DND-41 (cell line): ENCODE data around the gene SLC13A3.

Experiments used
- ATAC-seq: fragments of 200-7000 bp; cut with Tn5 transposase; 3 replicates; pipeline ENCODE4 v1.9.1; 2021; ENCODE audit warnings: low read depth; ENCODE audit not compliant: insufficient read depth
- DNase-seq: peaks from one replicate; pipeline ENCODE4 v3.0.0-alpha.2; 2020
- H2AFZ ChIP-seq: 2 replicates; pipeline ENCODE4 v1.6.0; 2012; ENCODE audit warnings: low read depth, low read length
- H3K27ac ChIP-seq: 2 replicates; pipeline ENCODE4 v1.5.1; 2012; ENCODE audit warnings: low read length, inconsistent platforms
- H3K27me3 ChIP-seq: fragments of 200-600 bp; sonication (generic); 2 replicates; pipeline ENCODE4 v1.6.0; 2012; ENCODE audit warnings: low read length, mild to moderate bottlenecking, inconsistent platforms; ENCODE audit not compliant: insufficient read depth, poor library complexity
- H3K36me3 ChIP-seq: 2 replicates; pipeline ENCODE4 v1.5.1; 2012; ENCODE audit warnings: low read length, inconsistent platforms; ENCODE audit not compliant: insufficient read depth
- H3K4me1 ChIP-seq: 2 replicates; pipeline ENCODE4 v1.5.1; 2012; ENCODE audit warnings: mild to moderate bottlenecking, low read length; ENCODE audit not compliant: insufficient read depth
- H3K4me2 ChIP-seq: 2 replicates; pipeline ENCODE4 v1.6.0; 2012; ENCODE audit warnings: mild to moderate bottlenecking, moderate library complexity, low read length, inconsistent platforms; ENCODE audit not compliant: insufficient read depth
- H3K4me3 ChIP-seq, 2 experiments: fragments of 200-600 bp in 1 of 2; shearing (Covaris generic) in 1 of 2; 2 replicates each; pipeline ENCODE4 v1.5.1; 2012 to 2016; ENCODE audit warnings: inconsistent platforms in 2 of 2, low read length in 2 of 2, mild to moderate bottlenecking in 2 of 2, low read depth in 1 of 2, moderate library complexity in 1 of 2
- H3K79me2 ChIP-seq: 2 replicates; pipeline ENCODE4 v1.6.0; 2012; ENCODE audit warnings: low read length, inconsistent platforms; ENCODE audit not compliant: insufficient read depth
- H3K9ac ChIP-seq: 2 replicates; pipeline ENCODE4 v1.6.0; 2012; ENCODE audit warnings: low read depth, mild to moderate bottlenecking, inconsistent platforms, low read length, moderate library complexity
- H3K9me3 ChIP-seq: 2 replicates; pipeline ENCODE4 v1.5.1; 2012; ENCODE audit warnings: low read length, moderate library complexity, mild to moderate bottlenecking, inconsistent platforms; ENCODE audit not compliant: insufficient read depth, severe bottlenecking
- H4K20me1 ChIP-seq: 2 replicates; pipeline ENCODE4 v1.6.0; 2012; ENCODE audit warnings: low read length; ENCODE audit not compliant: insufficient read depth
- CTCF ChIP-seq: IDR thresholded peaks from 2 replicates; pipeline ENCODE4 v1.5.1; 2012; ENCODE audit warnings: borderline replicate concordance, low read length, moderate library complexity, mild to moderate bottlenecking; ENCODE audit not compliant: poor library complexity, severe bottlenecking; ENCODE audit errors: extremely low read depth
- EZH2 ChIP-seq: IDR thresholded peaks from 3 replicates; pipeline ENCODE4 v1.6.1; 2012; ENCODE audit warnings: borderline replicate concordance, low read depth, mild to moderate bottlenecking, moderate library complexity, low read length, inconsistent platforms; ENCODE audit not compliant: severe bottlenecking

Gene SLC13A3

GRCh38 chr20:46554828-46555227, 96.4 kb downstream of the SLC13A3 start:
- Histone ChIP-seq H3K4me3 (no peak overlapping the region), H3K9me3 (no peaks in the 10 kb centered on the region), H3K4me2 (no peak overlapping the region), H4K20me1 (0 out of 2 replicates have a peak, but pooled peaks cover 2% of the 10 kb centered on the region), H3K27ac (no peak overlapping the region), H3K79me2 (no peaks in the 10 kb centered on the region), H3K27me3 (peaks cover 4% of the 10 kb centered on the region), H3K4me1 (peaks cover 7% of the 10 kb centered on the region), H3K36me3 (no peaks in the 10 kb centered on the region), H2AFZ (no peak overlapping the region), H3K9ac (no peak overlapping the region)
- ATAC-seq (no peak), DNase-seq (no peak)
- TF ChIP-seq EZH2 = no peak
- no peak for TF ChIP-seq CTCF

- no peak for ATAC-seq
- no peak overlapping the region for H3K27ac ChIP-seq
- H3K4me3 ChIP-seq = no peak overlapping the region
- no peak overlapping the region for H3K9ac ChIP-seq
- H2AFZ ChIP-seq = no peak overlapping the region
- H4K20me1 ChIP-seq = 0 out of 2 replicates have a peak, but pooled peaks cover 2% of the 10 kb centered on the region
- no peaks in the 10 kb centered on the region for H3K36me3 ChIP-seq
- H3K79me2 ChIP-seq = no peaks in the 10 kb centered on the region
- H3K27me3 ChIP-seq = peaks cover 4% of the 10 kb centered on the region
- TF ChIP-seq EZH2 = no peak
- no peak for TF ChIP-seq CTCF
- H3K4me1 ChIP-seq = peaks cover 7% of the 10 kb centered on the region
- no peak overlapping the region for H3K4me2 ChIP-seq
- no peaks in the 10 kb centered on the region for H3K9me3 ChIP-seq
- no peak for DNase-seq
Observed at GRCh38 chr20:46553926-46554325, 97.3 kb downstream of the SLC13A3 start.

- Histone ChIP-seq H3K4me1 (peaks cover 7% of the 10 kb centered on the region), H3K79me2 (no peaks in the 10 kb centered on the region), H3K4me3 (no peak overlapping the region), H3K27me3 (peaks cover 4% of the 10 kb centered on the region), H3K36me3 (no peaks in the 10 kb centered on the region), H3K27ac (no peak overlapping the region), H2AFZ (no peak overlapping the region), H3K4me2 (no peak overlapping the region), H4K20me1 (0 out of 2 replicates have a peak, but pooled peaks cover 2% of the 10 kb centered on the region), H3K9ac (no peak overlapping the region), H3K9me3 (no peaks in the 10 kb centered on the region)
- DNase-seq = peak; percentile 50
- peak; percentile 92 for ATAC-seq
- TF ChIP-seq CTCF = no peak
- TF ChIP-seq EZH2 = no peak
Observed at GRCh38 chr20:46552460-46553420, 98.5 kb downstream of the SLC13A3 start.
